Right hindlimb (tissue), 1 donor: Measurements from ENCODE around the gene CPN1.
A peak's percentile ranks its signal among the peaks of the same experiment; 100 is the strongest.

ENCODE experiments used
- DNase-seq: peaks from one replicate; pipeline ENCODE4 v3.0.0-alpha.2; 2018

The CPN1 gene

GRCh38 chr10:100075426-100076220 lies 6.0 kb downstream of the CPN1 start:
- DNase-seq: no peak

- no peak for DNase-seq
These were observed 9.2 kb downstream of the CPN1 start for GRCh38 chr10:100072514-100072913.

- DNase-seq: no peak
These were observed 10.1 kb downstream of the CPN1 start for GRCh38 chr10:100071529-100071928.

GRCh38 chr10:100067466-100067865 lies 14.2 kb downstream of the CPN1 start:
- no peak for DNase-seq

GRCh38 chr10:100065084-100065660 lies 16.5 kb downstream of the CPN1 start:
- DNase-seq: no peak

GRCh38 chr10:100061401-100061800 lies 20.3 kb downstream of the CPN1 start:
- DNase-seq: no peak

GRCh38 chr10:100057948-100058347 lies 23.7 kb downstream of the CPN1 start:
- DNase-seq: no peak

- no peak for DNase-seq
These were observed 27.8 kb downstream of the CPN1 start for GRCh38 chr10:100053686-100054460.

- DNase-seq: peak; percentile 89
These were observed 35.6 kb downstream of the CPN1 start for GRCh38 chr10:100046021-100046486.

GRCh38 chr10:100045592-100045991 lies 36.1 kb downstream of the CPN1 start:
- DNase-seq: no peak

- DNase-seq: peak; percentile 53
These were observed 37.9 kb downstream of the CPN1 start for GRCh38 chr10:100043796-100044195.

GRCh38 chr10:100043344-100043743 lies 38.3 kb downstream of the CPN1 start:
- DNase-seq: no peak

- no peak for DNase-seq
These were observed 40.2 kb downstream of the CPN1 start for GRCh38 chr10:100041306-100042002.

GRCh38 chr10:100038561-100039071 lies 43.1 kb downstream of the CPN1 start:
- DNase-seq: no peak

- no peak for DNase-seq
These were observed 43.8 kb downstream of the CPN1 start for GRCh38 chr10:100037758-100038315.

- no peak for DNase-seq
These were observed 44.8 kb downstream of the CPN1 start for GRCh38 chr10:100036850-100037249.

GRCh38 chr10:100033766-100034418 lies 47.8 kb downstream of the CPN1 start:
- DNase-seq: no peak

- DNase-seq: no peak
These were observed 54.3 kb downstream of the CPN1 start for GRCh38 chr10:100027416-100027815.

GRCh38 chr10:100025576-100025975 lies 56.1 kb downstream of the CPN1 start:
- DNase-seq: peak; percentile 78

GRCh38 chr10:100024748-100025147 lies 56.9 kb downstream of the CPN1 start:
- no peak for DNase-seq

GRCh38 chr10:100022403-100022802 lies 59.3 kb downstream of the CPN1 start:
- no peak for DNase-seq

GRCh38 chr10:100021322-100021721 lies 60.3 kb downstream of the CPN1 start:
- DNase-seq: no peak
